ENCODE data around the gene FAHD1.

The FAHD1 gene

DNA sequence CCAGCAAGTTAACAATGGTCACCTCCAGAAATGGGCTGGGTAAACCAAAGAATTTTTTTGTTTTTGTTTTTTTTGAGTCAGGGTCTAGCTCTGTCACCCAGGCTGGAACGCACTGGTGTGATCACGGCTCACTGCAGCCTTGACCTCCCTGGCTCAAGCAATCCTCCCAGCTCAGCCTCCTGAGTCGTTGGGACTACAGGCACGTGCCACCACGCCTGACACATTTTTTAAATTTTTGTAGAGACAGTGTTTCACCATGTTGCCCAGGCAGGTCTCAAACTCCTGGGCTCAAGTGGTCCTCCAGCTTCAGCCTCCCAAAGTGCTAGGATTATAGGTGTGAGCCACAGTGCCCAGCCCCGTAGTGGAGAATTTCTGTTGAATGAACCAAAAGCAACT, 46.3 kb upstream of the FAHD1 start:
- TF ChIP-seq, protein P1, sequence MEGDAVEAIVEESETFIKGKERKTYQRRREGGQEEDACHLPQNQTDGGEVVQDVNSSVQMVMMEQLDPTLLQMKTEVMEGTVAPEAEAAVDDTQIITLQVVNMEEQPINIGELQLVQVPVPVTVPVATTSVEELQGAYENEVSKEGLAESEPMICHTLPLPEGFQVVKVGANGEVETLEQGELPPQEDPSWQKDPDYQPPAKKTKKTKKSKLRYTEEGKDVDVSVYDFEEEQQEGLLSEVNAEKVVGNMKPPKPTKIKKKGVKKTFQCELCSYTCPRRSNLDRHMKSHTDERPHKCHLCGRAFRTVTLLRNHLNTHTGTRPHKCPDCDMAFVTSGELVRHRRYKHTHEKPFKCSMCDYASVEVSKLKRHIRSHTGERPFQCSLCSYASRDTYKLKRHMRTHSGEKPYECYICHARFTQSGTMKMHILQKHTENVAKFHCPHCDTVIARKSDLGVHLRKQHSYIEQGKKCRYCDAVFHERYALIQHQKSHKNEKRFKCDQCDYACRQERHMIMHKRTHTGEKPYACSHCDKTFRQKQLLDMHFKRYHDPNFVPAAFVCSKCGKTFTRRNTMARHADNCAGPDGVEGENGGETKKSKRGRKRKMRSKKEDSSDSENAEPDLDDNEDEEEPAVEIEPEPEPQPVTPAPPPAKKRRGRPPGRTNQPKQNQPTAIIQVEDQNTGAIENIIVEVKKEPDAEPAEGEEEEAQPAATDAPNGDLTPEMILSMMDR (IDR thresholded peaks at IDR 0.05), result no peak
- Histone ChIP-seq H3K4me3 (peak overlapping the region; percentile 99), H3K27ac (no peak overlapping the region)
- no peak for DNase-seq (ENCODE audit: low spot score)

DNA sequence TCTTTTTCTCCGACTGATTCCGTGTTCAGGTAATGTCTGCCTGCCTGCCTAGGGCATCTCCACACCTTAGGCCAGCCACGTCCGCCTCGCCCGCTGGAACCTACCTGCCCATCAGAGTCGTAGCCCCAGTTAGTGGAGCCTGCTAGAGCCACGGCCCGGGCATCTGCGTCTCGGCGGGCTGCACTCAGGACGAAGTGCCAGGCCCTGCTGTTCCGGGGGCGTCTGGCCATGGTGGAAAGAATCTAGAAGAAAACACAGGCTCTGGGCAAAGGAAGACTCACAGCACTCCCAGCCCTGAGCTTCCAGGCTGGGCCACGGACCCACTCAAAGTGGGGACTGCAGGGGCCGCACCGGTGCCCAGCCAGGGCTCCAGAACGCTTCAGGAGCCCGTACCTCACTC, 45.8 kb upstream of the FAHD1 start:
- Histone ChIP-seq H3K4me3 (peak overlapping the region; percentile 99), H3K27ac (peak overlapping the region in 1 of 2 donors; percentile 94)
- TF ChIP-seq, protein P1 (IDR thresholded peaks at IDR 0.05), result no peak
- DNase-seq (ENCODE audit: low spot score), result no peak

DNA sequence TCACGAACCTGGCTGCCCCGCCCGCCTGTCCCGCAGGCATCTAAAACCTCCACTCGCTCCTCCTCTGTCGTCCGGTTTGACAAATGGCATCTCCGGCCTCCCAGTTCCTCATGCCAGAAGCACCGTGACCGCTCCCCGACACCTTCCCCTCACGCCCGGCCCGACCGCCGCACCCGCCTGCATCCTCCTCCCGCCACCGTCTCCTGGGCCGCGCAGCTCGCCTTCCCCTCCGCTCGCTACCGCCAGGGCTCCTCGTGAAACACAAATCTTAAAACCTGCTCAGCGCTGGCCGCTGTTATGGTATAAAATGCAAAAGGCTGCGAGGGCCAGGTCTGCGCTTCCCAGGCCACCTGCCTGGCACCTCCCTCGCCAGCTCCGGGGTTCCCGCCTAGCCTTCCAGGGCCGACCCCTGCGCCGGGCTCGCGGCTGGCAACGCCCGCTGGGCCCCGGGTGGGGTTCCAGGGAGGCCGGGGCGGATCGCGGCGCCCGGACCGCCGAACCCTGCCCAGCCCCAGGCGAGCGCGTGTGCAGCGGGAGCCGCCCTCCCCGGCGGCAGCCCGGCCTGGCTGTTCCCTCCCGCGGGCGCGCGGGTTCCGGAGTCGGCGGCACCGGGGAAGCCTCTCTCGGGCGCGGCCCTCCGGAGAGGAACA, 45.1 kb upstream of the FAHD1 start:
- Histone ChIP-seq H3K27ac (peak overlapping the region; percentile 84 to 94), H3K4me3 (peak overlapping the region; percentile 99)
- TF ChIP-seq, protein P1 (IDR thresholded peaks at IDR 0.05), result no peak
- no peak for DNase-seq (ENCODE audit: low spot score)

DNA sequence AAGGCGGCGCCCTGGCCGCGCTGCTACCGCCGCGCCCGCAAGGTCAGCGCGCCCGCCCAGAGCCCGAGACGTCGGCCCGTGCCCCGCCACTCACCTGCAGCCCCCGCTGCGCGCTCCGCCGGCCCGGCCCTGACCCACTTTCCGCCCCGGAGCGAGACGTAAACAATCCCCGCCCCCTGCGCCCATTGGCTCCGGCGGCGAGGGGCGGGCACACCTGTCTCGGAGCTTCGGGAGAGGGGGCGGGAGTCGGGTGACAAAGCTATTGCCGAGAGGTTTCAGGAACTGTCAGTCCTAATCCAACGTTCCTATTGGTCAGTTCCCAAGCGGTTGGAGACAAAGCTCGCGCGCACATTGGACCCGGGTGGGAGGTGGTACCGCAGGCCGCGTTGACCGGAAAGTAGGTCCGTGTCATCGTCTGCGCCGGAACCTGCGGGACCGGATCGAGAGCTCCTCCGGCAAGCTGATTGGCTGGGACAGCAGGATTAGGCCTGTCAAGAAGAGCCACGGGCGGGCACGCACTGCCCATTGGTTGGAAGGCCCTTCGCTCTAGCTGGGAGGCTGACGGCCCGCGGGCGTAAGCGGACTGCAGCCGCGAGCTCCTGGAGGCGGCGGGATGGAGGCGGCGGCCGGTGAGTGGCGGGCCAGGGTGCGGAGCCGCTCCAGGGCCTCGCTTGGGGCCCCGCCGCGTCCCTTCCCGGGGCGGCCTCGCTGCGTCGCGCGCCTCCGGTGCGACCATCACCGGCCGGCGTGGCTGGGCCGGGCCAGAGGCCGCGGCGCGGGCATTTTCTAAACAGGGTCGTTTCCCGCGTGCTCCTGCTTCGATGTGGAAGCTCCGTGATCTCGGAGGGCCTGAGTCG, 44.4 kb upstream of the FAHD1 start, which contains the start of the genes NUBP2 and SPSB3:
Gene NUBP2 (plus strand): TSS at position 553 of the 857 bp plus-strand sequence. CDS start 61 bp downstream, at position 614.
Gene SPSB3 (minus strand): TSS at position 164 of the 857 bp plus-strand sequence. CDS start 1,088 bp downstream, outside the sequence.
- Histone ChIP-seq H3K27ac (peak within 1 kb of the TSS; percentile 84 to 94), H3K4me3 (peak within 1 kb of the TSS; percentile 99)
- TF ChIP-seq, protein P1 (IDR thresholded peaks at IDR 0.05), result no peak
- DNase-seq (ENCODE audit: low spot score), result peak; percentile 100

DNA sequence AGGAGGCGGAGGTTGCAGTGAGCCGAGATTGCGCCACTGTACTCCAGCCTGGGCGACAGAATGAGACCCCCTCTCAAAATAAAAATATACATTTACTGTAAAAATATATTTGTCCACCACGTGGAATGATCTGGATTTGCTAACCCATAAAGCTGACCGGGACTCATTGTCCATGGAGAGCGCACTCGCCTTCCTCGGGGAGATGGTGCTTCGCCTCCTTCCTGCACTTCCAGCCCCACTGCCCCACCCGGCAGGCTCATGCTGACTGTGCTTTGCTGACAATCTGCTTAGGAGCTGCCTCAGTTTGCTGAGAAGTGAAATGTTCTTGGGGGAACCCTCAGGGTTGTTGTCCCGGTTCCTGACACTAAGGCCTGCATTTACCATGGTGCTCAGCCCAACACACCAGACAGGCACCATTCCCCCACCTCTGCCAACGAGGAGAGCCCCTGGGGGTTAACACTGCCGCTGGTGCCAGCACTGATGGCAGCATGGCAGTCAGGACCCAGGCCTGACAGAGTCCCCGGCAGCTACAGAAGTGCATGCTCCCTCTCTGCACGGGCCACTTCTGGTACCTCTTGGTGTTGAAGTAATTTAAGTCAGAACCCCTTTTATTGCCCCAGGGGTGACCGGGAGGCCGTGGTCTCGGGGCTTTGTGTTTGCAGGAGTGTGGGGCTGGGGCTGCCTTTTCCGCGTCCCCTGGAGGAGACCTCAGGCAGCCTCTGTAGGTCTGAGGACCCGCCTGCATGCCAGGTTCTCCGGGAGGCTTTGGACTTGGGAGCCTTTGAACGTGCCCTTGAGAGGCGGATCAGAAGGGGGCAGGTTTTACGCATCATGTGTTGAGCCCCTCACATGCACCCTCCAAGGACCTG, 41.8 kb upstream of the FAHD1 start:
- H3K27ac ChIP-seq, result no peak overlapping the region
- DNase-seq (ENCODE audit: low spot score), result no peak
- H3K4me3 ChIP-seq, result no peak overlapping the region
- TF ChIP-seq, protein P1 (IDR thresholded peaks at IDR 0.05), result no peak

DNA sequence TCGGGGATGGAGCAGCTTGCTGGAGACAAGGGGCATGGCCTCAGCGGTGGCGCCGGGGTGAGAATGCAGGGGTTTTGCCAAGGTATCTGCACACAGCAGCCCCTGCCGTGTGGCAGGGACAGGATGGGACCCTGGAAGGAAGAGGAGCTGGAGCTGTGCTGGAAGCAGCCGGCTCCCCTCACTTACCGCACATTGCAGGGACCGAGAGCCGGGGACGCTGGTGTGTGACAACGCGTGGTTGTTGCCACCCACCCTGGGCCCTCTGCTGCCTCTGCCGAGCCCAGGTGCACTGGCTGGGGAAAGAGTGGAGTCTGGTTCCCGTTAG, 41.2 kb upstream of the FAHD1 start:
- Histone ChIP-seq H3K27ac (no peak overlapping the region), H3K4me3 (no peak overlapping the region)
- TF ChIP-seq, protein P1 (IDR thresholded peaks at IDR 0.05), result no peak
- DNase-seq (ENCODE audit: low spot score), result no peak
